ENCODE data around the gene AHI1. TPM values are rescaled to one million over a fixed set of nuclear protein-coding genes. Genes with fewer than 3 reads are reported as not detected.

The AHI1 gene
- total RNA-seq, 2 experiments from 2014 or later, result 21.1 to 27.5 TPM

GRCh38 chr6:135243871-135244796, 253.4 kb downstream of the AHI1 start:
- Histone ChIP-seq H3K4me3 (ENCODE audit: low read length) (no peak overlapping the region), H3K27ac (ENCODE audit: low read depth in 1 of 2, low read length in 2 of 2) (no peak overlapping the region), H3K4me1 (ENCODE audit: insufficient read depth, low read length) (no peaks in the 10 kb centered on the region), H3K9me3 (ENCODE audit: control insufficient read depth in 1 of 2, insufficient read depth in 1 of 2, low read length in 2 of 2) (no peaks in the 10 kb centered on the region), H3K36me3 (ENCODE audit: insufficient read depth, low read length) (no peaks in the 10 kb centered on the region), H3K27me3 (ENCODE audit: control insufficient read depth in 1 of 2, insufficient read depth in 2 of 2, low read length in 2 of 2) (no peaks in the 10 kb centered on the region)
- Mint-ChIP-seq H3K4me1 (ENCODE audit: low read depth) (no peaks in the 10 kb centered on the region), H3K4me3 (no peak overlapping the region), H3K27me3 (no peaks in the 10 kb centered on the region), H3K36me3 (ENCODE audit: low read depth) (no peaks in the 10 kb centered on the region), H3K9me3 (no peaks in the 10 kb centered on the region), H3K27ac (no peak overlapping the region)
- ChIA-PET POLR2A (no interaction called here), CTCF (no interaction called here)
- ATAC-seq (ENCODE audit: poor library complexity), result no peak
- no peak for DNase-seq
- TF ChIP-seq CTCF (IDR thresholded peaks at IDR 0.05), result no peak
- intact Hi-C loops (cut with DNase I, micrococcal nuclease), result no loop called here

- H3K4me1 ChIP-seq (ENCODE audit: insufficient read depth, low read length), result peaks cover 6% of the 10 kb centered on the region
- no peaks in the 10 kb centered on the region for H3K27me3 Mint-ChIP-seq
- H3K27ac ChIP-seq (ENCODE audit: low read depth in 1 of 2, low read length in 2 of 2), result no peak overlapping the region
- no peaks in the 10 kb centered on the region for H3K9me3 ChIP-seq (ENCODE audit: control insufficient read depth in 1 of 2, insufficient read depth in 1 of 2, low read length in 2 of 2)
- no peak for DNase-seq
- no peak overlapping the region for H3K4me3 Mint-ChIP-seq
- intact Hi-C loops (cut with DNase I, micrococcal nuclease), result no loop called here
- H3K27ac Mint-ChIP-seq, result no peak overlapping the region
- ChIA-PET CTCF (no interaction called here), POLR2A (no interaction called here)
- TF ChIP-seq CTCF (IDR thresholded peaks at IDR 0.05), result no peak
- H3K4me1 Mint-ChIP-seq (ENCODE audit: low read depth), result no peaks in the 10 kb centered on the region
- no peak for ATAC-seq (ENCODE audit: poor library complexity)
- H3K9me3 Mint-ChIP-seq, result no peaks in the 10 kb centered on the region
- H3K27me3 ChIP-seq (ENCODE audit: control insufficient read depth in 1 of 2, insufficient read depth in 2 of 2, low read length in 2 of 2), result no peaks in the 10 kb centered on the region
- no peak overlapping the region for H3K4me3 ChIP-seq (ENCODE audit: low read length)
- no peaks in the 10 kb centered on the region for H3K36me3 Mint-ChIP-seq (ENCODE audit: low read depth)
- H3K36me3 ChIP-seq (ENCODE audit: insufficient read depth, low read length), result no peaks in the 10 kb centered on the region
These were observed 256.8 kb downstream of the AHI1 start for GRCh38 chr6:135240711-135241110.

- no peaks in the 10 kb centered on the region for H3K36me3 ChIP-seq (ENCODE audit: insufficient read depth, low read length)
- peak in 2 of 14 experiments; percentile 12 for DNase-seq
- no peaks in the 10 kb centered on the region for H3K36me3 Mint-ChIP-seq (ENCODE audit: low read depth)
- TF ChIP-seq CTCF (IDR thresholded peaks at IDR 0.05), result no peak
- no peaks in the 10 kb centered on the region for H3K9me3 Mint-ChIP-seq
- H3K4me3 ChIP-seq (ENCODE audit: low read length), result no peak overlapping the region
- no peak overlapping the region for H3K4me3 Mint-ChIP-seq
- no peak overlapping the region for H3K27ac ChIP-seq (ENCODE audit: low read depth in 1 of 2, low read length in 2 of 2)
- ChIA-PET CTCF (no interaction called here), POLR2A (interaction anchor here (0.6 to 1.2 kb wide), 3 partner anchors 23 to 31 kb away, joined by 3 to 5 read pairs (median 3); no protein-coding TSS in a partner anchor)
- no peaks in the 10 kb centered on the region for H3K27me3 ChIP-seq (ENCODE audit: control insufficient read depth in 1 of 2, insufficient read depth in 2 of 2, low read length in 2 of 2)
- no peaks in the 10 kb centered on the region for H3K9me3 ChIP-seq (ENCODE audit: control insufficient read depth in 1 of 2, insufficient read depth in 1 of 2, low read length in 2 of 2)
- ATAC-seq (ENCODE audit: poor library complexity), result no peak
- no peaks in the 10 kb centered on the region for H3K27me3 Mint-ChIP-seq
- H3K4me1 Mint-ChIP-seq (ENCODE audit: low read depth), result no peaks in the 10 kb centered on the region
- intact Hi-C loops (cut with DNase I, micrococcal nuclease), result no loop called here
- no peak overlapping the region for H3K27ac Mint-ChIP-seq
- H3K4me1 ChIP-seq (ENCODE audit: insufficient read depth, low read length), result peaks cover 6% of the 10 kb centered on the region
These were observed 260.8 kb downstream of the AHI1 start for GRCh38 chr6:135236732-135237131.

All from CD4-positive, alpha-beta T cell (primary cell).